GM12878 (cell line): ENCODE measurements around the gene PRSS16. TPM values are rescaled to one million over a fixed set of nuclear protein-coding genes. Genes with fewer than 3 reads are reported as not detected.

Source experiments
- ATAC-seq: fragments of 200-7000 bp; cut with Tn5 transposase; 3 replicates; pipeline ENCODE4 v1.9.1; 2020; ENCODE audit warnings: mild to moderate bottlenecking, moderate library complexity
- BruUV-seq: library from RNA; stranded (reverse); fragments of 400-500 nt; replicated peaks from 2 replicates; lab custom pipeline; 2021; lab: Mats Ljungman, UMichigan
- CTCF ChIA-PET: fragments of 300-600 bp; sonication (Branson Sonifier 250); formaldehyde crosslinking; extraction: SDS; loops from one replicate; lab custom pipeline; 2021; ENCODE audit warnings: inconsistent platforms; lab: Yijun Ruan, JAX
- POLR2A ChIA-PET: fragments of 350-600 bp; formaldehyde crosslinking; extraction: SDS; loops from one replicate; lab custom pipeline; 2021; ENCODE audit warnings: inconsistent platforms; lab: Charles Lee
- RAD21 ChIA-PET: fragments of 300-600 bp; sonication (Branson Sonifier 250); formaldehyde crosslinking; loops from one replicate; lab custom pipeline; 2023; ENCODE audit warnings: antibody characterized with exemption; ENCODE audit not compliant: unreplicated experiment; lab: Charles Lee
- SMC1A ChIA-PET: fragments of 300-600 bp; sonication (Branson Sonifier 250); formaldehyde crosslinking; loops from one replicate; lab custom pipeline; 2023; ENCODE audit not compliant: unreplicated experiment, uncharacterized antibody; lab: Charles Lee
- DNase-seq: peaks from one replicate; pipeline ENCODE4 v3.0.0-alpha.2; 2011; ENCODE audit warnings: low read depth, low spot score
- FAIRE-seq: peaks from 3 replicates; lab custom pipeline; 2011; peaks lifted over from hg19 to GRCh38; lab: Jason Lieb, UNC
- H2AFZ ChIP-seq: 2 replicates; pipeline ENCODE4 v1.6.0; 2011; ENCODE audit warnings: low read depth, low read length, control low read depth; ENCODE audit not compliant: control insufficient read depth
- H3K27ac ChIP-seq: 2 replicates; pipeline ENCODE4 v1.5.1; 2011; ENCODE audit warnings: control low read depth; ENCODE audit not compliant: control insufficient read depth, insufficient read depth
- H3K27me3 ChIP-seq, 2 experiments: replicated peaks in 1 of 2; 2 replicates each; pipeline versions ENCODE4 v1.6.0 to v1.6.1; 2011; ENCODE audit warnings: low read length in 1 of 2; ENCODE audit not compliant: control insufficient read depth in 2 of 2, insufficient read depth in 2 of 2
- H3K36me3 ChIP-seq, 2 experiments: 2 replicates each; pipeline ENCODE4 v1.5.1; 2011; ENCODE audit warnings: low read length in 1 of 2; ENCODE audit not compliant: control insufficient read depth in 2 of 2, insufficient read depth in 2 of 2
- H3K4me1 ChIP-seq: 2 replicates; pipeline ENCODE4 v1.6.1; 2011; ENCODE audit warnings: mild to moderate bottlenecking, low read length, moderate library complexity, mixed read lengths; ENCODE audit not compliant: control insufficient read depth, insufficient read depth
- H3K4me2 ChIP-seq: 2 replicates; pipeline ENCODE4 v1.6.0; 2011; ENCODE audit warnings: control low read depth; ENCODE audit not compliant: control insufficient read depth, insufficient read depth
- H3K4me3 ChIP-seq: fragments of 200-600 bp; sonication (generic); 2 replicates; pipeline ENCODE4 v1.5.1; 2016
- H3K79me2 ChIP-seq: 2 replicates; pipeline ENCODE4 v1.6.0; 2011; ENCODE audit warnings: low read length; ENCODE audit not compliant: control insufficient read depth, insufficient read depth
- H3K9ac ChIP-seq: 2 replicates; pipeline ENCODE4 v1.8.0; 2011; ENCODE audit warnings: low read length, control low read depth, mixed read lengths; ENCODE audit not compliant: control insufficient read depth, insufficient read depth
- H3K9me3 ChIP-seq: replicated peaks from 3 replicates; pipeline ENCODE4 v1.5.1; 2011; ENCODE audit warnings: mild to moderate bottlenecking, low read length; ENCODE audit not compliant: control insufficient read depth, insufficient read depth
- H4K20me1 ChIP-seq: 2 replicates; pipeline ENCODE4 v1.6.0; 2011; ENCODE audit not compliant: control insufficient read depth, insufficient read depth
- BRCA1 ChIP-seq: IDR thresholded peaks from 2 replicates; pipeline ENCODE4 v1.6.1; 2011; ENCODE audit warnings: low read depth, low read length, improper control_type of control experiment
- CEBPB ChIP-seq, 2 experiments: fragments of 150-350 bp in 1 of 2; IDR thresholded peaks; 2 replicates each; pipeline ENCODE4 v1.6.1; 2012 to 2014; ENCODE audit warnings: low read depth in 2 of 2, low read length in 2 of 2, borderline replicate concordance in 1 of 2, inconsistent platforms in 1 of 2
- DPF2 ChIP-seq: fragments of 450-650 bp; IDR thresholded peaks from 2 replicates; pipeline ENCODE4 v1.6.1; 2017; ENCODE audit warnings: mild to moderate bottlenecking
- EP300 ChIP-seq, 2 experiments: fragments of 150-350 bp in 1 of 2; IDR thresholded peaks; 2 replicates each; pipeline ENCODE4 v1.6.1; 2011 to 2012; ENCODE audit warnings: low read depth in 2 of 2, low read length in 2 of 2, borderline replicate concordance in 1 of 2, improper control_type of control experiment in 1 of 2, inconsistent platforms in 1 of 2; ENCODE audit not compliant: control insufficient read depth in 1 of 2
- FOS ChIP-seq: IDR thresholded peaks from 3 replicates; pipeline ENCODE4 v1.6.1; 2011; ENCODE audit warnings: borderline replicate concordance; ENCODE audit not compliant: insufficient read length; ENCODE audit errors: extremely low read depth
- FOXK2 ChIP-seq: fragments of 450-650 bp; IDR thresholded peaks from 2 replicates; pipeline ENCODE4 v1.6.1; 2017; ENCODE audit warnings: mild to moderate bottlenecking, moderate library complexity
- GABPA ChIP-seq: IDR thresholded peaks from 2 replicates; pipeline ENCODE4 v1.6.1; 2014; ENCODE audit warnings: antibody characterized with exemption, low read depth, mild to moderate bottlenecking, inconsistent platforms
- NFYB ChIP-seq: IDR thresholded peaks from 2 replicates; pipeline ENCODE4 v1.6.1; 2011; ENCODE audit warnings: low read depth, mild to moderate bottlenecking, low read length, improper control_type of control experiment, moderate library complexity; ENCODE audit not compliant: insufficient read depth
- RUNX3 ChIP-seq: IDR thresholded peaks from 2 replicates; pipeline ENCODE4 v1.6.1; 2012; ENCODE audit warnings: low read length, inconsistent platforms
- YBX1 ChIP-seq: fragments of 450-650 bp; IDR thresholded peaks from 2 replicates; pipeline ENCODE4 v1.6.1; 2016; ENCODE audit warnings: antibody characterized with exemption
- ZNF384 ChIP-seq: IDR thresholded peaks from 2 replicates; pipeline ENCODE4 v1.6.1; 2012; ENCODE audit warnings: low read depth, mild to moderate bottlenecking, low read length, improper control_type of control experiment, borderline replicate concordance
- WGBS: methylation state at CpG from one replicate; pipeline ENCODE4 v1.1.6; 2016; ENCODE audit warnings: low lambda C conversion rate; ENCODE audit not compliant: insufficient replicate concordance, insufficient coverage; ENCODE audit errors: missing lambda C conversion rate; 5-methylcytosine and 5-hydroxymethylcytosine counted together
- in situ Hi-C: fragments of 300-500 bp; cut with MboI; formaldehyde crosslinking; loops from 9 replicates; pipeline ENCODE4 v1.14.3; 2018; ENCODE audit warnings: mixed read lengths
- intact Hi-C: fragments of 100-400 bp; cut with micrococcal nuclease; formaldehyde crosslinking; loops from one replicate; pipeline ENCODE4 v1.14.2; 2022; ENCODE audit not compliant: unreplicated experiment
- polyA plus RNA-seq, 11 experiments: library from polyadenylated mRNA; depleted of rRNA in 4 of 11; unstranded in 6 of 11; stranded (reverse) in 5 of 11; fragments of >200 nt; fragmentation: Nextera tagmentation in 4 of 11; fragmentation: Illumina TruSeq in 1 of 11; extraction: Ambion mirVana in 4 of 11; extraction: Trizol in 1 of 11; gene quantifications; 1 replicate in 1 of 11; 2 replicates in 10 of 11; pipeline versions ENCODE4 v1.2.1 to v1.2.3, GENCODE V29; 2011 to 2016; ENCODE audit warnings: inconsistent platforms in 2 of 11, missing spikeins in 2 of 11, low read depth in 1 of 11
- total RNA-seq, 4 experiments: library from RNA; depleted of rRNA in 3 of 4; stranded (reverse); fragments of >200 nt in 3 of 4; fragmentation: Illumina TruSeq in 1 of 4; extraction: Trizol in 1 of 4; gene quantifications; 2 replicates each; pipeline versions ENCODE4 v1.2.1 to v1.2.3, GENCODE V29; 2013 to 2021
- TF ChIP-seq, protein P1 (sequence below): fragments of 450-650 bp; IDR thresholded peaks from 2 replicates; pipeline ENCODE4 v1.6.1; 2017; ENCODE audit warnings: mild to moderate bottlenecking, low read depth, inconsistent platforms; ENCODE audit not compliant: poor library complexity, severe bottlenecking
- TF ChIP-seq, protein P2 (sequence below): IDR thresholded peaks from 2 replicates; pipeline ENCODE4 v1.6.1; 2011; ENCODE audit warnings: borderline replicate concordance, low read depth, mild to moderate bottlenecking, moderate library complexity, mixed read lengths, low read length; ENCODE audit not compliant: insufficient read depth; ENCODE audit errors: extremely low read length
- TF ChIP-seq, protein P3 (sequence below): IDR thresholded peaks from 2 replicates; pipeline ENCODE4 v1.6.1; 2012; ENCODE audit warnings: improper control_type of control experiment, low read depth, low read length; ENCODE audit not compliant: insufficient replicate concordance

PRSS16 gene
- total and polyA plus RNA-seq, 10 of the 15 experiments (the other 5 are each of a cell fraction or from before 2014, with no cell fraction given), result 2.1 to 12.8 (median 6.6) TPM

DNA sequence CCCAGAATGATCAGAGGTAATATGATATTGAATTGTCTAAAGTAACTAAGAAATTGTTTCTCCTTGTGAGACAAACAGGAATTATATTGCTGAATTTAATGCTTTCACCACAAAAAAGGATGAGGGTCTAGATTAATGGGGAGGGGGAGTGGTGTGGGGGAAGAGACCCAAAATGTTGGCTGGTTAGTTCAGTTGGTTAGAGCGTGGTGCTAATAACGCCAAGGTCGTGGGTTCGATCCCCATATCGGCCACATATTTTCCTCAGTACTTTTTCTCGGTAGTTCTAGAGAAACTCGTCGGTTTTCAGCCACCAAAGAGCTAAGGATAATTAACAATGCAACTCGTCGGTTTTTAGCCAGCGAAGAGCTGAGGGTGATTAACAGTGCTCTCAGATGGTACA, 26.3 kb downstream of the PRSS16 start:
- no peak overlapping the region for H3K4me2 ChIP-seq
- H3K9ac ChIP-seq, result no peak overlapping the region
- ATAC-seq (no peak), FAIRE-seq (no peak), DNase-seq (no peak)
- H3K27me3 ChIP-seq, result peaks cover 0 to 2% of the 10 kb centered on the region in 2 experiments; a peak in 2 of 4 replicates
- H4K20me1 ChIP-seq, result no peaks in the 10 kb centered on the region
- CTCF ChIA-PET, result interaction anchor here (1.0 to 1.2 kb wide), 2 partner anchors 13 to 39 kb away, joined by 3 read pairs; no protein-coding TSS in a partner anchor
- RAD21 ChIA-PET, result no interaction called here
- WGBS, result 63% methylated on average over 11 of the region's 11 CpGs
- no peaks in the 10 kb centered on the region; the same call in 1 of the 3 replicates for H3K9me3 ChIP-seq
- H3K79me2 ChIP-seq, result no peaks in the 10 kb centered on the region
- in situ Hi-C loops, result no loop called here
- no peaks in the 10 kb centered on the region for H3K4me1 ChIP-seq
- POLR2A ChIA-PET, result no interaction called here
- intact Hi-C loops, result no loop called here
- no peak overlapping the region for H3K4me3 ChIP-seq
- H2AFZ ChIP-seq, result no peak overlapping the region
- no TSS peak for BruUV-seq
- SMC1A ChIA-PET, result interaction anchor here (1.2 kb wide), 1 partner anchor 10 kb away, joined by 5 read pairs; no protein-coding TSS in a partner anchor
- H3K27ac ChIP-seq, result no peak overlapping the region
- no peaks in the 10 kb centered on the region for H3K36me3 ChIP-seq
- TF ChIP-seq FOS (no peak), BRCA1 (no peak), RUNX3 (no peak), FOXK2 (no peak), EP300 (IDR thresholded peaks at IDR 0.05; ENCODE audit: borderline replicate concordance in 1 of 2, control insufficient read depth in 1 of 2, low read depth in 2 of 2, low read length in 2 of 2) (no peak), CEBPB (IDR thresholded peaks at IDR 0.05; ENCODE audit: borderline replicate concordance in 1 of 2, low read depth in 2 of 2, low read length in 2 of 2) (no peak), DPF2 (no peak), GABPA (no peak), YBX1 (no peak), NFYB (no peak), ZNF384 (no peak)
- TF ChIP-seq, protein P1, sequence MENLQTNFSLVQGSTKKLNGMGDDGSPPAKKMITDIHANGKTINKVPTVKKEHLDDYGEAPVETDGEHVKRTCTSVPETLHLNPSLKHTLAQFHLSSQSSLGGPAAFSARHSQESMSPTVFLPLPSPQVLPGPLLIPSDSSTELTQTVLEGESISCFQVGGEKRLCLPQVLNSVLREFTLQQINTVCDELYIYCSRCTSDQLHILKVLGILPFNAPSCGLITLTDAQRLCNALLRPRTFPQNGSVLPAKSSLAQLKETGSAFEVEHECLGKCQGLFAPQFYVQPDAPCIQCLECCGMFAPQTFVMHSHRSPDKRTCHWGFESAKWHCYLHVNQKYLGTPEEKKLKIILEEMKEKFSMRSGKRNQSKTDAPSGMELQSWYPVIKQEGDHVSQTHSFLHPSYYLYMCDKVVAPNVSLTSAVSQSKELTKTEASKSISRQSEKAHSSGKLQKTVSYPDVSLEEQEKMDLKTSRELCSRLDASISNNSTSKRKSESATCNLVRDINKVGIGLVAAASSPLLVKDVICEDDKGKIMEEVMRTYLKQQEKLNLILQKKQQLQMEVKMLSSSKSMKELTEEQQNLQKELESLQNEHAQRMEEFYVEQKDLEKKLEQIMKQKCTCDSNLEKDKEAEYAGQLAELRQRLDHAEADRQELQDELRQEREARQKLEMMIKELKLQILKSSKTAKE, result no peak
- TF ChIP-seq, protein P2, sequence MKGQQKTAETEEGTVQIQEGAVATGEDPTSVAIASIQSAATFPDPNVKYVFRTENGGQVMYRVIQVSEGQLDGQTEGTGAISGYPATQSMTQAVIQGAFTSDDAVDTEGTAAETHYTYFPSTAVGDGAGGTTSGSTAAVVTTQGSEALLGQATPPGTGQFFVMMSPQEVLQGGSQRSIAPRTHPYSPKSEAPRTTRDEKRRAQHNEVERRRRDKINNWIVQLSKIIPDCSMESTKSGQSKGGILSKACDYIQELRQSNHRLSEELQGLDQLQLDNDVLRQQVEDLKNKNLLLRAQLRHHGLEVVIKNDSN, result no peak
- TF ChIP-seq, protein P3, sequence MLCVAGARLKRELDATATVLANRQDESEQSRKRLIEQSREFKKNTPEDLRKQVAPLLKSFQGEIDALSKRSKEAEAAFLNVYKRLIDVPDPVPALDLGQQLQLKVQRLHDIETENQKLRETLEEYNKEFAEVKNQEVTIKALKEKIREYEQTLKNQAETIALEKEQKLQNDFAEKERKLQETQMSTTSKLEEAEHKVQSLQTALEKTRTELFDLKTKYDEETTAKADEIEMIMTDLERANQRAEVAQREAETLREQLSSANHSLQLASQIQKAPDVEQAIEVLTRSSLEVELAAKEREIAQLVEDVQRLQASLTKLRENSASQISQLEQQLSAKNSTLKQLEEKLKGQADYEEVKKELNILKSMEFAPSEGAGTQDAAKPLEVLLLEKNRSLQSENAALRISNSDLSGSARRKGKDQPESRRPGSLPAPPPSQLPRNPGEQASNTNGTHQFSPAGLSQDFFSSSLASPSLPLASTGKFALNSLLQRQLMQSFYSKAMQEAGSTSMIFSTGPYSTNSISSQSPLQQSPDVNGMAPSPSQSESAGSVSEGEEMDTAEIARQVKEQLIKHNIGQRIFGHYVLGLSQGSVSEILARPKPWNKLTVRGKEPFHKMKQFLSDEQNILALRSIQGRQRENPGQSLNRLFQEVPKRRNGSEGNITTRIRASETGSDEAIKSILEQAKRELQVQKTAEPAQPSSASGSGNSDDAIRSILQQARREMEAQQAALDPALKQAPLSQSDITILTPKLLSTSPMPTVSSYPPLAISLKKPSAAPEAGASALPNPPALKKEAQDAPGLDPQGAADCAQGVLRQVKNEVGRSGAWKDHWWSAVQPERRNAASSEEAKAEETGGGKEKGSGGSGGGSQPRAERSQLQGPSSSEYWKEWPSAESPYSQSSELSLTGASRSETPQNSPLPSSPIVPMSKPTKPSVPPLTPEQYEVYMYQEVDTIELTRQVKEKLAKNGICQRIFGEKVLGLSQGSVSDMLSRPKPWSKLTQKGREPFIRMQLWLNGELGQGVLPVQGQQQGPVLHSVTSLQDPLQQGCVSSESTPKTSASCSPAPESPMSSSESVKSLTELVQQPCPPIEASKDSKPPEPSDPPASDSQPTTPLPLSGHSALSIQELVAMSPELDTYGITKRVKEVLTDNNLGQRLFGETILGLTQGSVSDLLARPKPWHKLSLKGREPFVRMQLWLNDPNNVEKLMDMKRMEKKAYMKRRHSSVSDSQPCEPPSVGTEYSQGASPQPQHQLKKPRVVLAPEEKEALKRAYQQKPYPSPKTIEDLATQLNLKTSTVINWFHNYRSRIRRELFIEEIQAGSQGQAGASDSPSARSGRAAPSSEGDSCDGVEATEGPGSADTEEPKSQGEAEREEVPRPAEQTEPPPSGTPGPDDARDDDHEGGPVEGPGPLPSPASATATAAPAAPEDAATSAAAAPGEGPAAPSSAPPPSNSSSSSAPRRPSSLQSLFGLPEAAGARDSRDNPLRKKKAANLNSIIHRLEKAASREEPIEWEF, result no peak
